ENCODE results near the gene NCMAP. TPM values are rescaled to one million over a fixed set of nuclear protein-coding genes. Genes with fewer than 3 reads are reported as not detected.
"Not testable (repeated sequence)": the region's sequence is repeated elsewhere in the genome, so short reads cannot be mapped to it uniquely, and the experiment has no call there.

Gene NCMAP
- total RNA-seq, 2 donors from 2014 or later: 0.05 to 0.14 TPM

GRCh38 chr1:24535778-24536177 lies 20.1 kb upstream of the NCMAP start:
- H3K9me3 Mint-ChIP-seq: no peaks in the 10 kb centered on the region
- ATAC-seq (no peak), DNase-seq (ENCODE audit: low spot score in 2 of 2) (no peak)
- H3K36me3 Mint-ChIP-seq: peaks cover 22 to 53% of the 10 kb centered on the region in 2 donors
- H3K27ac Mint-ChIP-seq: peak overlapping the region; percentile 96 to 97

DNA sequence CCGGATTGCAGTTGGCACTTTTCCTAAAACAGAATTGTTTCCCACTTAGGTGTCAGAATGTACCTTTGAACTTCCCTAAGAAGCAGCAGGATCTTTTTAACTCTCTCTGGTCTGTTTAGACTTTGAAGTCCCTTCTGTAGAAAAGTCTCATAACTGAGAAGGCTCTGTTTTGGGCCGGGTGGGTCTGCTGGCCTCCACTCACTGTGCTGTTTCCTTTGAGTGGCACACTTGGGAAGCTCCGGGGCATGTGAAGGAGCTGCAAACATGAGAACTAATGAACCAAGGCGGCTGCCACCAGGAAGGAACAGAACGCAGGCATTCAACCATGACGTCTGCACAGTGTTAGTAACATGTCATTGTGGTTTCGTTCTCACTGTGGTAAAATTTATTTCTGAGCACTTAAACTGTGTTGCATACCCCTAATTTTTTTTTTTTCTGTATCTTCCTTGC lies 19.5 kb upstream of the NCMAP start:
- peak; percentile 38 to 71 for DNase-seq (ENCODE audit: low spot score in 2 of 2)
- Mint-ChIP-seq H3K9me3 (no peaks in the 10 kb centered on the region), H3K27ac (peak overlapping the region; percentile 96 to 97), H3K36me3 (peaks cover 22 to 47% of the 10 kb centered on the region in 2 donors)
- peak; percentile 37 to 64 for ATAC-seq

DNA sequence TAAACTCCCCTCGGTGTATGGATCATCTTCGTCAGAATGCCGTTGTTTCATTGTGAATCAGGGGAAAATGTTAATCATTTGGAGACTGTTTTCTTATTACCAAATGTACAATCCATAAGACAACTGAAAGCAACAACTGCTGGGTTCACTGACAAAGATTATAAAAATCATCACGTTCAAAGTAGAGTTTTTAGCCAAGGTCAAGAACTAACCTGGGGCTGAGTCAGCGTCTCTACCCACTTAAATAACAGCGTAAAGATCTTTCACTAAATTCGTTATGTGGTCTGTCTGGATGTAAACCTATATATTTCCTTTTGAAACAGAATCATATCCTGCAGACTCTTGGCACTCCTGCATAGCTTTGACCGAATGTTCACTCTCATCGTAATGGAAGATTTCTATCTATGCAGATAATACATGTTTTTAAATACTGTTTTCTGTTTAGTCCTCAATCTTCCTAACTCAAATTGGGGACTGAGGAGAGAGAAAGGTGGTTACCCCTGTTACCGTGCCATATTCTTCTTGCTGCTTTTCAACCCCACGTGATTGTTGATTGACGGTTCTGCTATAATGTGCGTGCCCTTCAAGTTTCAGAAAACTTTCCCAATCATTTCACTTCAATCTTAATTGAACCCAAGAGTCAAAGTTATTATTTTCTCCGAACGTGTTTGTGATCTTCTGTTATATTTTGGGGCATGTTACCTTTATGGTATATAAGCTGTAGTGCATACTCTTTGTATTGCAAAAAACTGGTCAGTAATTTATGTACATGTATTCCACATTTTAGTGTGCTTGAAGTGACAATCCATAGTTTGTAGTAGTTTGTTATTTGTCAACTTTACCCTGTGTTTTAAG lies 15.6 kb upstream of the NCMAP start:
- ATAC-seq (peak; percentile 49 to 84), DNase-seq (ENCODE audit: low spot score in 2 of 2) (peak in 1 of 2 donors; percentile 31)
- Mint-ChIP-seq H3K36me3 (peaks cover 13 to 17% of the 10 kb centered on the region in 2 donors), H3K27ac (peak overlapping the region; percentile 78 to 92), H3K9me3 (no peaks in the 10 kb centered on the region)

- H3K27ac Mint-ChIP-seq: peak overlapping the region; percentile 78 to 92
- H3K36me3 Mint-ChIP-seq: peaks cover 8 to 13% of the 10 kb centered on the region in 2 donors
- DNase-seq (ENCODE audit: low spot score in 2 of 2) (no peak), ATAC-seq (peak; percentile 57 to 70)
- no peaks in the 10 kb centered on the region for H3K9me3 Mint-ChIP-seq
These were observed 14.8 kb upstream of the NCMAP start for GRCh38 chr1:24540906-24541710.

DNA sequence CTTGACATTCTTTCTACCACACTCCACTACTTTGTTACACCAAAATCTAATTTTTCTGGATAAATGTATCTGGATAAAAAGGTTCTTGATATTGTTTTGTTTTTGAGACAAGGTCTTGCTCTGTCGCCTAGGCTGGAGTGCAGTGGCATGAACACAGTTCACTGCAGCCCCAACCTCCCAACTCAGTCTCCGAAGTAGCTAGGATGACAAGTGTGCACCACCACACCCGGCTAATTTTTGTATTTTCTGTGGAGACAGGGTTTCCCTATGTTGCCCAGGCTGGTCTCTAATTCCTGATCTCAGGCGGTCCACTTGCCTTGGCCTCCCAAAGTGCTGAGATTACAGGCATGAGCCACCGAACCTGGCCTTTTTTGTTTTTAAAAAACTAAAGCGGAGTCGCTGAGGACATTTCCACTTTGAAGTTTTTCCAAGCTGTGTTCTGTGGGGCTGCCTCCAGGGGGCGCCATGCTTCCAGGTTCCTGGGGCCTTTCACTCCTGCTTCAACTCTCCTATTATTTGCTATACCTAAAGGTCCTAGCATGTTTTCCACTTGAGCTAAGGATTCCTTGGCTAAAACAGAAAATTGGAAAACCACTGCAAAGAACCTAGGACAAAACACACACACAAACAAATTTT lies 14.1 kb upstream of the NCMAP start:
- peak overlapping the region; percentile 78 to 92 for H3K27ac Mint-ChIP-seq
- peaks cover under 1 to 7% of the 10 kb centered on the region in 2 donors for H3K36me3 Mint-ChIP-seq
- DNase-seq (ENCODE audit: low spot score in 2 of 2) (peak in 1 of 2 donors; percentile 51), ATAC-seq (no peak)
- no peaks in the 10 kb centered on the region for H3K9me3 Mint-ChIP-seq

DNA sequence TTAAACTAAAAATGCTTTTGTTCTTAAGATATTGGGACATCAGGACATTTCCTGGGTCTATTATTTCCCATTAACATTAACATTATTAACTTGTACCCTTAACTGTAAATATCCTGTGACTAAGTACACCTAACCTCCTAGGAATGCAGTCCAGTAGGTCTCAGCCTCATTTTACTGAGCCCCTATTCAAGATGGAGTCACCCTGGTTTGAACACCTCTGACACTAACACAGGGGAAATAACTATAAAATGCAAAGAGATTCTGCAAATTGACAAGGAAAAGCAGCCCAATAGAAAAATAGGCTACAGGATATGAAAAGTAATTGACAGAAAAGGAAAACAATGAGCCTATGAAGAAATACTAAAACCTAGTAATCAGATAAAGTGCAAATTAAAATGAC lies 11.6 kb upstream of the NCMAP start:
- no peak for DNase-seq (ENCODE audit: low spot score in 2 of 2)
- H3K27ac Mint-ChIP-seq: no peak overlapping the region

DNA sequence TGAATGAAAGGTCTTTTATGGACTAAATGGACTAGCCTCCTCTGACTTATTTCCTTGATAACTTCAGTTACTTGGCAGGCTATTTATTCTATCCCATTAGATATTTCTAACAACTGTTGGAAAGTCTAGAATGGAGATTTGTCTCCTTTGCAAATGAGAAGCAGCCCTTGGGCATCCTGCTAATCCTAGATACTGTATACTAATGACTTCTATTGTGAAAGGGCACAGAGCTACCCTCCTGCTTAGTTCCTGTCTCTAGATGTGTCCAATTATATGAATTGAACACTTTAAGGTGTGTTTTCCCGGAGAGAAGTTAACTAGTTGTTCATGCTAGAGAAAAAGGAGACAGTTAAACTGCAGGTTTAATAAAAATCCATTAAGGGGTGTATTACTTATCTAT lies 10.2 kb upstream of the NCMAP start:
- ATAC-seq (no peak), DNase-seq (ENCODE audit: low spot score in 2 of 2) (no peak)
- Mint-ChIP-seq H3K27ac (peak overlapping the region in 1 of 2 donors; percentile 21), H3K9me3 (no peaks in the 10 kb centered on the region), H3K36me3 (no peaks in the 10 kb centered on the region)

More for the DNA sequence above, 11.6 kb upstream of the NCMAP start:
- ATAC-seq: no peak
- no peaks in the 10 kb centered on the region for H3K9me3 Mint-ChIP-seq
- H3K36me3 Mint-ChIP-seq: no peaks in the 10 kb centered on the region

GRCh38 chr1:24547195-24547594 lies 8.7 kb upstream of the NCMAP start:
- Mint-ChIP-seq H3K36me3 (no peaks in the 10 kb centered on the region), H3K9me3 (no peaks in the 10 kb centered on the region), H3K27ac (no peak overlapping the region)
- no peak for DNase-seq (ENCODE audit: low spot score in 2 of 2)
- ATAC-seq: no peak

GRCh38 chr1:24548070-24548469 lies 7.8 kb upstream of the NCMAP start:
- H3K36me3 Mint-ChIP-seq: no peaks in the 10 kb centered on the region
- H3K27ac Mint-ChIP-seq: no peak overlapping the region
- no peak for DNase-seq (ENCODE audit: low spot score in 2 of 2)
- ATAC-seq: no peak
- no peaks in the 10 kb centered on the region for H3K9me3 Mint-ChIP-seq

DNA sequence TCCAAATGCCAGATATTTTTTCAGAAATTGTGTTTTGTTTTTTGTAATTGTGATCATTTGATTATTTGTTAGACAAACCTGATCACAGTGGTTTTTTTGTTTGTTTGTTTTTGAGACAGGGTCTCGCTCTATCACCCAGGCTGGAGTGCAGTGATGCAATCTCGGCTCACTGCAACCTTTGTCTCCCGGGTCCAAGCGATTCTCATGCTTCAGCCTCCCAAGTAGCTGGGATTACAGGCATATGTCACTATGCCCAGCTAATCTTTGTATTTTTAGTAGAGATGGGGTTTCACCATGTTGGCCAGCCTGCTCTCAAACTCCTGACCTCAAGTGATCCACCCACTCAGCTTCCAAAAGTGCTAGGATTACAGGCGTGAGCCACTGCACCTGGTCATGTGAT lies 6.7 kb upstream of the NCMAP start:
- H3K36me3 Mint-ChIP-seq; H3K27ac Mint-ChIP-seq; DNase-seq (ENCODE audit: low spot score in 2 of 2); H3K9me3 Mint-ChIP-seq; ATAC-seq: not testable (repeated sequence)

- Mint-ChIP-seq H3K36me3 (no peaks in the 10 kb centered on the region), H3K9me3 (no peaks in the 10 kb centered on the region), H3K27ac (no peak overlapping the region)
- DNase-seq (ENCODE audit: low spot score in 2 of 2) (no peak), ATAC-seq (no peak)
These were observed 4.5 kb upstream of the NCMAP start for GRCh38 chr1:24551290-24551959.

- H3K27ac Mint-ChIP-seq: no peak overlapping the region
- ATAC-seq: no peak
These were observed 3.8 kb upstream of the NCMAP start for GRCh38 chr1:24551960-24552571.

DNA sequence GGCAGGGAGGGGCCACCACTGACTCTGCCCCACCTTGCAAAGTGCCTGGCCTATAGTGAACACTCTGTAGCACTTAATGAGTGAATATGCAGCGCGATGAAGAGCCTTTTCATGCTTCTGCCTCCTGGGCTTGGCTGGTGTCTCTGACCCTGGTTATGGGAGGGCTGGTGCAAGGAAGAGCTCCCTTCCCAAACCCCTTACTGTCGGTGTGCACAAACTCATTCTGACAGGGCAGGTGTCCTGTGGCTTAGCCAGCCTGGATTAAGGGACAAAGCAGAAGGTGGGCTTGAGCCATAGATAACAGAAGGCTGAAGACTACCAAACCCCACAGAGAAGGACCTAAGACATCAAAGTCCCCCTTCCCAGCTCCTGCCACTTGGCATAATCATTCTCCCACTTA lies 2.0 kb upstream of the NCMAP start:
- peak overlapping the region in 1 of 2 donors; percentile 73 for H3K27ac Mint-ChIP-seq
- no peaks in the 10 kb centered on the region for H3K36me3 Mint-ChIP-seq
- DNase-seq (ENCODE audit: low spot score in 2 of 2) (no peak), ATAC-seq (no peak)
- H3K9me3 Mint-ChIP-seq: no peaks in the 10 kb centered on the region

More at GRCh38 chr1:24551960-24552571, 3.8 kb upstream of the NCMAP start:
- DNase-seq (ENCODE audit: low spot score in 2 of 2): no peak
- H3K36me3 Mint-ChIP-seq: no peaks in the 10 kb centered on the region
- H3K9me3 Mint-ChIP-seq: no peaks in the 10 kb centered on the region

DNA sequence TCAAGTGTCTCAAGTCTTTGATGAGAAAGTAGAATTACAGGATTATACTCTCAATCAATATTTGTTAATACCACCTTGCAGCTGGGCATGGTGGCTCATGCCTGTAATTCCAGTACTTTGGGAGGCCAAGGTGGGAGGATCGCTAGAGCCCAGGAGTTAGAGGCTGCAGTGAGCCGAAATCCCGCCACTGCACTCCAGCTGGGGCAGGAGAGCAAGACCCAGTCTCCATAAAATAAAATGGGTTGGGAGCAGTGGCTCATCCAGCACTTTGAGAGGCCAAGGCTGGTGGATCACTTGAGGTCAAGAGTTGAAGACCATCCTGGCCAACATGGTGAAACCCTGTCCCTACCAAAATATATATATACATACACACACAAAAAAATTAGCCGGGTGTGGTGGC lies 1.2 kb upstream of the NCMAP start:
- no peaks in the 10 kb centered on the region for H3K9me3 Mint-ChIP-seq
- no peak overlapping the region for H3K27ac Mint-ChIP-seq
- no peak for DNase-seq (ENCODE audit: low spot score in 2 of 2)
- no peak for ATAC-seq
- H3K36me3 Mint-ChIP-seq: no peaks in the 10 kb centered on the region

- H3K9me3 Mint-ChIP-seq: no peaks in the 10 kb centered on the region
- no peaks in the 10 kb centered on the region for H3K36me3 Mint-ChIP-seq
- H3K27ac Mint-ChIP-seq: no peak overlapping the region
- DNase-seq (ENCODE audit: low spot score in 2 of 2) (no peak), ATAC-seq (no peak)
These were observed 518 bp downstream of the NCMAP start for GRCh38 chr1:24556414-24556795.

GRCh38 chr1:24557220-24557619 lies 1.3 kb downstream of the NCMAP start:
- ATAC-seq (no peak), DNase-seq (ENCODE audit: low spot score in 2 of 2) (no peak)
- H3K36me3 Mint-ChIP-seq: no peaks in the 10 kb centered on the region
- no peak overlapping the region for H3K27ac Mint-ChIP-seq
- no peaks in the 10 kb centered on the region for H3K9me3 Mint-ChIP-seq
